PC-9 (cell line): ENCODE results near the gene HPX. TPM values are rescaled to one million over a fixed set of nuclear protein-coding genes. Genes with fewer than 3 reads are reported as not detected.

Experiments used
- BruUV-seq: library from RNA; stranded (reverse); fragments of 400-500 nt; replicated peaks from 2 replicates; lab custom pipeline; 2021; lab: Mats Ljungman, UMichigan
- CTCF ChIA-PET: fragments of 300-600 bp; sonication (Branson Sonifier 250); formaldehyde crosslinking; loops from one replicate; lab custom pipeline; 2022; ENCODE audit warnings: antibody characterized with exemption; lab: Charles Lee
- POLR2A ChIA-PET: fragments of 300-600 bp; sonication (Branson Sonifier 250); formaldehyde crosslinking; loops from one replicate; lab custom pipeline; 2022; ENCODE audit warnings: antibody characterized with exemption; ENCODE audit not compliant: unreplicated experiment; lab: Charles Lee
- DNase-seq, 2 experiments: peaks; one replicate each; pipeline versions ENCODE4 v3.0.0 to v3.0.0-alpha.2; 2015 to 2022; ENCODE audit warnings: mixed read lengths in 1 of 2
- H2AFZ ChIP-seq: fragments of 200-600 bp; sonication (generic); 2 replicates; pipeline ENCODE4 v1.8.1; 2017; ENCODE audit warnings: antibody characterized with exemption
- H3F3A ChIP-seq: fragments of 200-600 bp; sonication (generic); 2 replicates; pipeline ENCODE4 v1.8.1; 2017; ENCODE audit warnings: antibody characterized with exemption, mild to moderate bottlenecking, low read depth; ENCODE audit not compliant: insufficient read depth
- H3K27ac ChIP-seq: fragments of 200-600 bp; sonication (generic); 2 replicates; pipeline ENCODE4 v1.6.1; 2016; ENCODE audit warnings: mixed run types
- H3K27me3 ChIP-seq: fragments of 200-600 bp; sonication (generic); 2 replicates; pipeline ENCODE4 v1.6.1; 2016; ENCODE audit warnings: low read depth, mixed run types; ENCODE audit not compliant: insufficient read depth
- H3K36me3 ChIP-seq: fragments of 200-600 bp; sonication (generic); 2 replicates; pipeline ENCODE4 v1.6.1; 2016; ENCODE audit warnings: low read depth, mixed run types
- H3K4me1 ChIP-seq: fragments of 200-600 bp; sonication (generic); replicated peaks from 2 replicates; pipeline ENCODE4 v1.6.1; 2016; ENCODE audit warnings: mixed run types; ENCODE audit not compliant: insufficient read depth
- H3K4me2 ChIP-seq: fragments of 200-600 bp; sonication (generic); 2 replicates; pipeline ENCODE4 v1.6.1; 2017; ENCODE audit warnings: mixed run types
- H3K4me3 ChIP-seq: fragments of 200-600 bp; sonication (generic); 2 replicates; pipeline ENCODE4 v1.6.1; 2016; ENCODE audit warnings: mixed run types
- H3K79me2 ChIP-seq: fragments of 200-600 bp; sonication (generic); 2 replicates; pipeline ENCODE4 v1.6.1; 2017; ENCODE audit warnings: low read depth, mixed run types
- H3K9me2 ChIP-seq: fragments of 200-600 bp; sonication (generic); 2 replicates; pipeline ENCODE4 v1.8.1; 2017; ENCODE audit warnings: mild to moderate bottlenecking; ENCODE audit not compliant: insufficient read depth
- H3K9me3 ChIP-seq: fragments of 200-600 bp; sonication (generic); 2 replicates; pipeline ENCODE4 v1.8.1; 2016; ENCODE audit warnings: low read depth; ENCODE audit not compliant: insufficient read depth
- H4K20me1 ChIP-seq: fragments of 200-600 bp; sonication (generic); 2 replicates; pipeline ENCODE4 v1.8.1; 2017; ENCODE audit not compliant: insufficient read depth
- CTCF ChIP-seq: fragments of 200-600 bp; sonication (generic); conservative IDR thresholded peaks from 2 replicates; pipeline ENCODE4 v1.6.1; 2017; ENCODE audit warnings: mixed run types, antibody characterized with exemption, mild to moderate bottlenecking, moderate library complexity
- EZH2 ChIP-seq: fragments of 200-600 bp; sonication (generic); IDR thresholded peaks from 2 replicates; pipeline ENCODE4 v1.8.0; 2017; ENCODE audit warnings: antibody characterized with exemption, low read depth
- intact Hi-C: fragments of 100-400 bp; cut with micrococcal nuclease; formaldehyde crosslinking; loops from one replicate; pipeline ENCODE4 v1.10.0; 2022; ENCODE audit not compliant: unreplicated experiment
- total RNA-seq: library from RNA; stranded (reverse); gene quantifications from 2 replicates; pipeline ENCODE4 v1.2.3, GENCODE V29; 2021

Gene HPX
- total RNA-seq, 1 experiment from 2014 or later = 0.68 TPM

- Histone ChIP-seq H3K9me2 (no peaks in the 10 kb centered on the region), H3K27ac (peak overlapping the region; percentile 68), H2AFZ (peak overlapping the region; percentile 65; the same call in 1 of the 2 replicates), H3F3A (peaks cover 18% of the 10 kb centered on the region), H3K4me1 (no peaks in the 10 kb centered on the region), H3K9me3 (no peaks in the 10 kb centered on the region), H4K20me1 (no peaks in the 10 kb centered on the region), H3K27me3 (no peaks in the 10 kb centered on the region), H3K4me2 (peak overlapping the region; percentile 81), H3K79me2 (peaks cover 5% of the 10 kb centered on the region; the same call in 1 of the 2 replicates), H3K36me3 (no peaks in the 10 kb centered on the region), H3K4me3 (peak overlapping the region; percentile 56; the same call in 1 of the 2 replicates)
- TSS peak; percentile 96 for BruUV-seq
- intact Hi-C loops = loop anchor here (10.0 kb wide), 1 partner anchor 130 kb away; the partner anchor contains the start of genes ILK and RRP8
- ChIA-PET POLR2A (interaction anchor here (0.6 kb wide), 1 partner anchor 451 kb away, joined by 16 read pairs; no protein-coding TSS in a partner anchor), CTCF (interaction anchor here (0.7 kb wide), 1 partner anchor 157 kb away, joined by 4 read pairs; no protein-coding TSS in a partner anchor)
- TF ChIP-seq EZH2 = no peak
- TF ChIP-seq CTCF = no peak
- no peak for DNase-seq
These were observed 33.6 kb upstream of the HPX start for GRCh38 chr11:6474413-6474792.

GRCh38 chr11:6473451-6474412 lies 32.9 kb upstream of the HPX start, which contains the start of gene TRIM3:
Gene TRIM3 (minus strand): TSS chr11:6473941. CDS start chr11:6465695, 8,246 bp downstream.
- BruUV-seq = no TSS peak
- no peaks in the 10 kb centered on the region for H3K36me3 ChIP-seq
- H3K9me2 ChIP-seq = no peaks in the 10 kb centered on the region
- H3K4me1 ChIP-seq = no peaks in the 10 kb centered on the region
- ChIA-PET CTCF (interaction anchor here (0.7 kb wide), 1 partner anchor 157 kb away, joined by 4 read pairs; no protein-coding TSS in a partner anchor), POLR2A (interaction anchor here (0.6 to 1.2 kb wide), 2 partner anchors 84 to 450 kb away, joined by 14 to 16 read pairs; partner anchors contain the start of gene SMPD1)
- no peaks in the 10 kb centered on the region for H3K79me2 ChIP-seq
- TF ChIP-seq CTCF = peak; percentile 22; the same call in 1 of the 2 replicates
- no peak for TF ChIP-seq EZH2
- H4K20me1 ChIP-seq = no peaks in the 10 kb centered on the region
- no peaks in the 10 kb centered on the region for H3K27me3 ChIP-seq
- H3K4me2 ChIP-seq = peak within 1 kb of the TSS; percentile 81
- H3K4me3 ChIP-seq = peak within 1 kb of the TSS; percentile 71; the same call in 1 of the 2 replicates
- H3F3A ChIP-seq = peaks cover 18% of the 10 kb centered on the region
- intact Hi-C loops = loop anchor here (10.0 kb wide), 1 partner anchor 131 kb away; the partner anchor contains the start of genes ILK and RRP8
- no peaks in the 10 kb centered on the region for H3K9me3 ChIP-seq
- H2AFZ ChIP-seq = peak within 1 kb of the TSS; percentile 86
- H3K27ac ChIP-seq = peak within 1 kb of the TSS; percentile 68
- peak; percentile 63 to 78 for DNase-seq

- Histone ChIP-seq H2AFZ (no peak overlapping the region), H3K27me3 (no peaks in the 10 kb centered on the region), H3K4me3 (no peak overlapping the region), H3K4me1 (no peaks in the 10 kb centered on the region), H3K27ac (no peak overlapping the region), H3F3A (peaks cover 18% of the 10 kb centered on the region), H4K20me1 (no peaks in the 10 kb centered on the region), H3K9me3 (no peaks in the 10 kb centered on the region), H3K4me2 (peak overlapping the region; percentile 79), H3K9me2 (no peaks in the 10 kb centered on the region), H3K36me3 (no peaks in the 10 kb centered on the region), H3K79me2 (no peaks in the 10 kb centered on the region)
- ChIA-PET CTCF (interaction anchor here (0.5 kb wide), 1 partner anchor 94 kb away, joined by 3 read pairs; no protein-coding TSS in a partner anchor), POLR2A (interaction anchor here (1.2 kb wide), 1 partner anchor 83 kb away, joined by 14 read pairs; the partner anchor contains the start of gene SMPD1)
- intact Hi-C loops = loop anchor here (10.0 kb wide), 1 partner anchor 132 kb away; the partner anchor contains the start of genes ILK and RRP8
- DNase-seq = no peak
- no TSS peak for BruUV-seq
- TF ChIP-seq CTCF = no peak
- TF ChIP-seq EZH2 = no peak
These were observed 32.1 kb upstream of the HPX start for GRCh38 chr11:6472934-6473333.
